ENCODE data around the gene SLC35C1.

The SLC35C1 gene

GRCh38 chr11:45853332-45854219 lies 48.6 kb downstream of the SLC35C1 start:
- no peak for DNase-seq (ENCODE audit: extremely low spot score)
- POLR2A ChIA-PET: no interaction called here
- TF ChIP-seq FOXA1 (IDR thresholded peaks at IDR 0.05): no peak
- TF ChIP-seq LEF1 (IDR thresholded peaks at IDR 0.05; ENCODE audit: borderline replicate concordance): no peak
- TF ChIP-seq SUZ12 (IDR thresholded peaks at IDR 0.05): no peak
- TF ChIP-seq TARDBP (IDR thresholded peaks at IDR 0.05): no peak
- no peak for TF ChIP-seq HDGF (IDR thresholded peaks at IDR 0.05; ENCODE audit: borderline replicate concordance)
- TF ChIP-seq ELF4 (IDR thresholded peaks at IDR 0.05): no peak
- TF ChIP-seq ARNT (IDR thresholded peaks at IDR 0.05): no peak
- TF ChIP-seq SP1 (IDR thresholded peaks at IDR 0.05): no peak
- TF ChIP-seq FOXM1 (IDR thresholded peaks at IDR 0.05; ENCODE audit: borderline replicate concordance): no peak
- TF ChIP-seq L3MBTL2 (conservative IDR thresholded peaks at IDR 0.05): no peak
- TF ChIP-seq CTBP1 (IDR thresholded peaks at IDR 0.05; ENCODE audit: borderline replicate concordance): no peak
- TF ChIP-seq NFRKB (IDR thresholded peaks at IDR 0.05): no peak
- no peak for TF ChIP-seq FOXK2 (IDR thresholded peaks at IDR 0.05)
- TF ChIP-seq, protein P1, sequence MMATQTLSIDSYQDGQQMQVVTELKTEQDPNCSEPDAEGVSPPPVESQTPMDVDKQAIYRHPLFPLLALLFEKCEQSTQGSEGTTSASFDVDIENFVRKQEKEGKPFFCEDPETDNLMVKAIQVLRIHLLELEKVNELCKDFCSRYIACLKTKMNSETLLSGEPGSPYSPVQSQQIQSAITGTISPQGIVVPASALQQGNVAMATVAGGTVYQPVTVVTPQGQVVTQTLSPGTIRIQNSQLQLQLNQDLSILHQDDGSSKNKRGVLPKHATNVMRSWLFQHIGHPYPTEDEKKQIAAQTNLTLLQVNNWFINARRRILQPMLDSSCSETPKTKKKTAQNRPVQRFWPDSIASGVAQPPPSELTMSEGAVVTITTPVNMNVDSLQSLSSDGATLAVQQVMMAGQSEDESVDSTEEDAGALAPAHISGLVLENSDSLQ (IDR thresholded peaks at IDR 0.05): no peak
- TF ChIP-seq ZNF384 (IDR thresholded peaks at IDR 0.05): no peak
- CTCF ChIA-PET: interaction anchor here (0.6 kb wide), 1 partner anchor 82 kb away, joined by 3 read pairs; no protein-coding TSS in a partner anchor

DNA sequence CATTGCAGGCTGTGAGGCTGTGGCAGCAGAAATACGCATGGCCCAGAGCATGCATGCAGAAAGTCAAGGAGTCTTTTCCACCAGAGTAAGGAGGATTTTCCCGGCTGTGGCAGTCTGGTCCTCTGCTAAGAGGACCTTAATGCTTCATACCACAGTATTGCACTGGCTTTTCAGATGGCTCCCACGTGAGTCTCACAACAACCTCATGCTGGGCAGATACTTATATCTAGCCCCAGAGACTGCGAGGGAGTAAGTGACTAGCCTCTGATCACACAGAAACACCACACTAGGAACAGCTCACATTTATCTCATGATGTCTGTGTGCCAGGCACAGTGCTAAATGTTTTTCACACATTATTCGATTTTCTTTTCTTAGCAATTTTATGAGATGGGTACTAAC lies 50.4 kb downstream of the SLC35C1 start:
- POLR2A ChIA-PET: no interaction called here
- DNase-seq (ENCODE audit: extremely low spot score): no peak
- TF ChIP-seq ZNF384 (IDR thresholded peaks at IDR 0.05) (no peak), TARDBP (IDR thresholded peaks at IDR 0.05) (no peak), CTBP1 (IDR thresholded peaks at IDR 0.05; ENCODE audit: borderline replicate concordance) (no peak), L3MBTL2 (conservative IDR thresholded peaks at IDR 0.05) (no peak), ELF4 (IDR thresholded peaks at IDR 0.05) (no peak), FOXK2 (IDR thresholded peaks at IDR 0.05) (no peak), HDGF (IDR thresholded peaks at IDR 0.05; ENCODE audit: borderline replicate concordance) (no peak), SUZ12 (IDR thresholded peaks at IDR 0.05) (no peak), LEF1 (IDR thresholded peaks at IDR 0.05; ENCODE audit: borderline replicate concordance) (no peak), BHLHE40 (IDR thresholded peaks at IDR 0.05; ENCODE audit: borderline replicate concordance) (no peak), FOXA1 (IDR thresholded peaks at IDR 0.05) (no peak), ARNT (IDR thresholded peaks at IDR 0.05) (no peak), FOXM1 (IDR thresholded peaks at IDR 0.05; ENCODE audit: borderline replicate concordance) (no peak), NFRKB (IDR thresholded peaks at IDR 0.05) (no peak), SP1 (IDR thresholded peaks at IDR 0.05) (no peak)
- TF ChIP-seq, protein P1 (IDR thresholded peaks at IDR 0.05): no peak
- CTCF ChIA-PET: no interaction called here

GRCh38 chr11:45856044-45856468 lies 51.1 kb downstream of the SLC35C1 start:
- no peak for TF ChIP-seq FOXM1 (IDR thresholded peaks at IDR 0.05; ENCODE audit: borderline replicate concordance)
- no peak for TF ChIP-seq FOXA1 (IDR thresholded peaks at IDR 0.05)
- TF ChIP-seq, protein P1 (IDR thresholded peaks at IDR 0.05): no peak
- no peak for TF ChIP-seq SP1 (IDR thresholded peaks at IDR 0.05)
- no peak for TF ChIP-seq TARDBP (IDR thresholded peaks at IDR 0.05)
- TF ChIP-seq ARNT (IDR thresholded peaks at IDR 0.05): no peak
- no peak for TF ChIP-seq LEF1 (IDR thresholded peaks at IDR 0.05; ENCODE audit: borderline replicate concordance)
- no peak for TF ChIP-seq SUZ12 (IDR thresholded peaks at IDR 0.05)
- TF ChIP-seq ZNF384 (IDR thresholded peaks at IDR 0.05): no peak
- no peak for TF ChIP-seq ELF4 (IDR thresholded peaks at IDR 0.05)
- no peak for TF ChIP-seq HDGF (IDR thresholded peaks at IDR 0.05; ENCODE audit: borderline replicate concordance)
- TF ChIP-seq FOXK2 (IDR thresholded peaks at IDR 0.05): no peak
- no peak for TF ChIP-seq NFRKB (IDR thresholded peaks at IDR 0.05)
- no peak for TF ChIP-seq CTBP1 (IDR thresholded peaks at IDR 0.05; ENCODE audit: borderline replicate concordance)
- TF ChIP-seq BHLHE40 (IDR thresholded peaks at IDR 0.05; ENCODE audit: borderline replicate concordance): no peak
- TF ChIP-seq L3MBTL2 (conservative IDR thresholded peaks at IDR 0.05): no peak
- ChIA-PET POLR2A (no interaction called here), CTCF (no interaction called here)

GRCh38 chr11:45857961-45858474 lies 53.1 kb downstream of the SLC35C1 start:
- no peak for DNase-seq (ENCODE audit: extremely low spot score)
- no peak for TF ChIP-seq LEF1 (IDR thresholded peaks at IDR 0.05; ENCODE audit: borderline replicate concordance)
- TF ChIP-seq ZNF384 (IDR thresholded peaks at IDR 0.05): no peak
- no peak for TF ChIP-seq SP1 (IDR thresholded peaks at IDR 0.05)
- no peak for TF ChIP-seq NFRKB (IDR thresholded peaks at IDR 0.05)
- TF ChIP-seq ARNT (IDR thresholded peaks at IDR 0.05): no peak
- no peak for TF ChIP-seq TARDBP (IDR thresholded peaks at IDR 0.05)
- TF ChIP-seq FOXA1 (IDR thresholded peaks at IDR 0.05): no peak
- no peak for TF ChIP-seq SUZ12 (IDR thresholded peaks at IDR 0.05)
- no peak for TF ChIP-seq FOXM1 (IDR thresholded peaks at IDR 0.05; ENCODE audit: borderline replicate concordance)
- TF ChIP-seq L3MBTL2 (conservative IDR thresholded peaks at IDR 0.05): no peak
- TF ChIP-seq, protein P1 (IDR thresholded peaks at IDR 0.05): no peak
- no peak for TF ChIP-seq HDGF (IDR thresholded peaks at IDR 0.05; ENCODE audit: borderline replicate concordance)
- TF ChIP-seq ELF4 (IDR thresholded peaks at IDR 0.05): no peak
- no peak for TF ChIP-seq FOXK2 (IDR thresholded peaks at IDR 0.05)
- TF ChIP-seq BHLHE40 (IDR thresholded peaks at IDR 0.05; ENCODE audit: borderline replicate concordance): no peak
- TF ChIP-seq CTBP1 (IDR thresholded peaks at IDR 0.05; ENCODE audit: borderline replicate concordance): no peak
- ChIA-PET POLR2A (no interaction called here), CTCF (no interaction called here)

More at GRCh38 chr11:45856044-45856468, 51.1 kb downstream of the SLC35C1 start:
- DNase-seq (ENCODE audit: extremely low spot score): no peak

Measured in HEK293T (cell line).